D721Med (cell line): ENCODE data around the gene PPP1R26.
"Not testable (repeated sequence)": the region's sequence is repeated elsewhere in the genome, so short reads cannot be mapped to it uniquely, and the experiment has no call there.

Experiments
- DNase-seq: peaks from one replicate; pipeline ENCODE4 v3.0.0; 2011; ENCODE audit warnings: low spot score; ENCODE audit not compliant: insufficient read length
- FAIRE-seq: peaks from 2 replicates; lab custom pipeline; 2011; peaks lifted over from hg19 to GRCh38; lab: Jason Lieb, UNC
- CTCF ChIP-seq: IDR thresholded peaks from 2 replicates; pipeline ENCODE4 v1.5.1; 2012; ENCODE audit warnings: mild to moderate bottlenecking, control low read depth; ENCODE audit not compliant: insufficient read depth; ENCODE audit errors: missing control alignments

PPP1R26 gene

DNA sequence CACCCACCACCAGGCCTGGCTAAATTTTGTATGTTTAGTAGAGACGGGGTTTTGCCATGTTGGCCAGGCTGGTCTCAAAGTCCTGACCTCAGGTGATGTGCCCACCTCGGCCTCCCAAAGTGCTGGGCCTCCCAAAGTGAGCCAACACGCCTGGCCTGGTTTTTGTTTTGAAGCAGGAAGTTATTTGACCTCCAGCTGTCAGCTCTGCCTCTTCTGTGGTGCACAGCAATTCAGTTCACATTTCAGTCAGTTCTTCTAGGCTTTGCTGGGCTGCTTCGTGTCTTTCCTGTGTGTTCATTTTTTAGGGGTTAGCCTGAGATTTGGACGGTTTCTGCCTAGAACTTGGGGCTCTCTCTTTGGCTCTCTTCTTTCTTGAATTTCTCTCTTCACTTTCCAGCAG is 50.6 kb downstream of the PPP1R26 start:
- FAIRE-seq = no peak
- TF ChIP-seq CTCF = no peak
- DNase-seq = no peak

DNA sequence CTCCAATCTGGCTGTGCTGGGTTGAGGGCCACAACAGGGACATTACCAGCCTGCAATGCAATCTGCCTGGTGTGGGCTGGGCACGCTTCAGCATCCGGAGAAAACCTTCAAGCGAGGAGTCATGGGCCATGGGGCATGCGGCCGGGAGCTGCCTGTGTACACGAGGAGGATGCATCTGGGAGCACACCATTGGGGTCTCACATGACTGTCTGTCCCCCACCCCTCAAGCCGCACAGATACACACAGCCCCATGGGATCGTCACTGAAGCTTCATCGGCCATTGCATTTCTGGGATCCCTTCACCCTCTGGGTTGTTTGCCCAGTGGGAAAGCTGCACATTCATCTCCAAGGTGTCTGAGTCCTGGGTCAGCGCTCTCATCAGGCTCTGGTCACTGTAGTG is 51.5 kb downstream of the PPP1R26 start:
- FAIRE-seq (no peak), DNase-seq (no peak)
- TF ChIP-seq CTCF = no peak

GRCh38 chr9:135533113-135533512 is 53.5 kb downstream of the PPP1R26 start:
- FAIRE-seq = no peak
- no peak for TF ChIP-seq CTCF
- no peak for DNase-seq

DNA sequence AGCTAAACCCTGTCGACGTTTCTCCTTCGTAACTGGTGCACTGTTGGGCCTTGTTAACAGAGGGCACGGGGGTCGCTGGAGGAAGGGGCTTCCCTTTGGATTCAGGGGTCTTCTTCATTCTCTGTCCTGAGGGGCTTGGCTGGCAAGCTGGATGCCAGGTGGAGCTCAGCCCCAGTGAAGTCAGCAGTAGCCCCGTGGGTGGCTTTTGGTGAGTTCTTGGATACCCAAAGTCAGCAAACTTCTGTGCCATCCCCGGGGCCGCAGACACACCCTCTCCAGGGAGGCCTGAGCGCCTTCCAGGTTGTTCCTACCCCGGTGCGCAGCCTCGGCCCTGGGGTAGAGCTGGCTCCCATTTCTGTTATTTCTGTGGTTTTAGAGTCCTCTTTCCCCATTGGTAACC is 54.1 kb downstream of the PPP1R26 start:
- no peak for FAIRE-seq
- no peak for TF ChIP-seq CTCF
- DNase-seq = no peak

DNA sequence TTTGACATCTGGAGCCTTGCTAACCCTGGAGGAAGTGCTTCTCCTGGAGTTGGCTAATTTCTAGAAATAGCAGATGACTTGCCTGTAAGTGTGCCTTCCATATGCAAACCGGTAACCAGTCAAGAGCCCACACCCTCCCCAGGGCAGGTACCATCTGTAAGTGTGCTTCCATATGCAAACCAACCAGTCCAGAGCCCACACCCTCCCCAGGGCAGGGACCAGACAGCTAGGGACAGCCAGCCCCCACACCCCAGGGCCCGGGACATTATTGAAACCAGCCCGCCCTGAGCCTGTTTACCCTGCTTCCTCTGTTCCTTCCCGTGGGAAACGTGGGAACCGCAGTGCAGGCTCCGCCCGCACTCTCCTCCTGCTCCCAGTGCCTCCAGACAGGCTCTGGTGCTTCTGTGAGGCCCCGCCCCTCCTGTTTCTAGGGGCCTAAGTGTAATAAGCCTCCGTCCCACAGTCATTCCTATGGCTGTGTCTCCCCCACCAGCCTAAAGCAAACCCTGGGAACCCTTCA is 54.7 kb downstream of the PPP1R26 start:
- FAIRE-seq, DNase-seq: not testable (repeated sequence)

- FAIRE-seq, DNase-seq: not testable (repeated sequence)
Observed at GRCh38 chr9:135534826-135535225, 55.2 kb downstream of the PPP1R26 start.

GRCh38 chr9:135535631-135536030 is 56.0 kb downstream of the PPP1R26 start:
- not testable (repeated sequence) for FAIRE-seq, DNase-seq

- no peak for FAIRE-seq
Observed at GRCh38 chr9:135536216-135536615, 56.6 kb downstream of the PPP1R26 start.

More at GRCh38 chr9:135536216-135536615, 56.6 kb downstream of the PPP1R26 start:
- DNase-seq = no peak
- TF ChIP-seq CTCF = no peak
